Measurements from ENCODE around the gene PACSIN2.

- no peak for TF ChIP-seq GMEB2 (CRISPR knock-in tag; IDR thresholded peaks at IDR 0.05; ENCODE audit: low read depth)
- TF ChIP-seq CBFB (CRISPR knock-in tag; IDR thresholded peaks at IDR 0.05), result no peak
- TF ChIP-seq KAT2B (IDR thresholded peaks at IDR 0.05; ENCODE audit: borderline replicate concordance, low read depth, low read length), result no peak
- TF ChIP-seq KIAA2018 (CRISPR knock-in tag; IDR thresholded peaks at IDR 0.05; ENCODE audit: borderline replicate concordance), result no peak
- no peak for TF ChIP-seq ZNF891 (CRISPR knock-in tag; IDR thresholded peaks at IDR 0.05)
- no peak for TF ChIP-seq HMGXB4 (CRISPR knock-in tag; IDR thresholded peaks at IDR 0.05; ENCODE audit: borderline replicate concordance in 1 of 2, low read depth in 1 of 2)
These were observed 136.2 kb downstream of the PACSIN2 start for GRCh38 chr22:42878561-42879305.
